HUES64 (cell line): Measurements from ENCODE around the gene STARD6. TPM values are rescaled to one million over a fixed set of nuclear protein-coding genes. Genes with fewer than 3 reads are reported as not detected.
"Not testable (repeated sequence)": the region's sequence is repeated elsewhere in the genome, so short reads cannot be mapped to it uniquely, and the experiment has no call there.

Source experiments
- H3K27ac ChIP-seq: 2 replicates; pipeline ENCODE4 v1.7.0; 2013; ENCODE audit warnings: low read depth, low read length, inconsistent platforms
- H3K27me3 ChIP-seq: 2 replicates; pipeline ENCODE4 v1.6.1; 2013; ENCODE audit warnings: mild to moderate bottlenecking, low read length; ENCODE audit not compliant: insufficient read depth
- H3K36me3 ChIP-seq: 2 replicates; pipeline ENCODE4 v1.6.1; 2013; ENCODE audit warnings: mild to moderate bottlenecking, low read length; ENCODE audit not compliant: insufficient read depth
- H3K4me1 ChIP-seq: 2 replicates; pipeline ENCODE4 v1.6.1; 2013; ENCODE audit warnings: mild to moderate bottlenecking, low read length, moderate library complexity; ENCODE audit not compliant: insufficient read depth
- H3K4me3 ChIP-seq: 2 replicates; pipeline ENCODE4 v1.5.1; 2013; ENCODE audit warnings: mild to moderate bottlenecking, low read length, moderate library complexity
- H3K9ac ChIP-seq: 2 replicates; pipeline ENCODE4 v1.6.1; 2013; ENCODE audit warnings: mild to moderate bottlenecking, low read depth, low read length
- H3K9me3 ChIP-seq: 2 replicates; pipeline ENCODE4 v1.6.1; 2013; ENCODE audit warnings: low read depth, low read length; ENCODE audit not compliant: insufficient read depth
- WGBS: fragments of 150-250, 120-280 bp; methylation state at CpG from one replicate; pipeline ENCODE4 v1.1.7; 2013; ENCODE audit warnings: missing lambda C conversion rate; 5-methylcytosine and 5-hydroxymethylcytosine counted together
- polyA plus RNA-seq, 2 experiments: library from polyadenylated mRNA; stranded (reverse); fragments of 50-300 nt; gene quantifications; one replicate each; pipeline ENCODE4 v1.2.3, GENCODE V29; 2013

STARD6 gene, protein sequence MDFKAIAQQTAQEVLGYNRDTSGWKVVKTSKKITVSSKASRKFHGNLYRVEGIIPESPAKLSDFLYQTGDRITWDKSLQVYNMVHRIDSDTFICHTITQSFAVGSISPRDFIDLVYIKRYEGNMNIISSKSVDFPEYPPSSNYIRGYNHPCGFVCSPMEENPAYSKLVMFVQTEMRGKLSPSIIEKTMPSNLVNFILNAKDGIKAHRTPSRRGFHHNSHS
- polyA plus RNA-seq (2013, experiment 1 of 2) = not detected
- polyA plus RNA-seq (2013, experiment 2 of 2) = not detected

DNA sequence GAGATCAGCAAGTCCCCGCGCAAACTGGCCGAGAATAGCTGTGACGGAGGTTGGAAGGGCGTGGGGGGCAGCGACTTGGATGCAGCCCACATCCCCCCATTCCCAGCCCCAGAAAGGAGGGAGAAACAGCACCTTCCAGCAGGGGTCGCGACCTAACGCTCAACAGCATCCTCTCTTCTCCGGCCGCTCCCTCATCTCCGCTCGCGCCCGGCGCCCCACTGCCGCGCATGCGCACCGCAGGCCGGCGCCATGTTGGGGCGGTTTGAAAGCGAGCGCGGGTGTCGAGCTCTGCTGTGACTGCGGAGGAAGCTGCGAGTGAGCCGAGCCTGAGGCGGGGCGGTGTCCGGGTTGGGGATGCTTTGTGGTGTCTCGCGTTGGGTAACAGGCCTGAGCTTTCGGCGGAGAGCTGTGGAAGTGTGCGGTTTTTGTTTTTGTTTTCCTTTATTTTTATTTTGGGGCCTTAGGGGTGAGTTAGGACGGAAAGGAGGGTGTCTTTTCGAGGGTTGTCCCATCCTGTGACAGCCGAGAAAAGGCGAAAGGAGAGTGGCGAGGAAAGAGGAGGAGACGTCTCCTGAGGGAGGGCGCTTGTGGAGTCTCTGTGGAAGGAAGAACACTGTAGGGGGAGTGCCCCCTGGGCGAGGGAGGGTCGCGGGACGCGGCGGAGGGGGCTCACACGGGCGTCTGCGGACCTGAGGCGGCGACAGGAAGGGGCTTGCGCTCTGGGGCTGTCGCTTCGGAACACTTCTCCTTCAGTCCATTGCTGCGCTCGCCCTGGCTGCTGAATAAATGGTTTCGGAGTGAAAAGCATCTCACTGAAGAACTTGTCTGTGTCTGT, at the start of gene STARD6, which contains the start of gene C18orf54:
STARD6 (minus strand) TSS at position 199 of the 835 bp plus-strand sequence. CDS start 3,285 bp downstream, outside the sequence.
C18orf54 (plus strand) TSS at position 247 of the 835 bp plus-strand sequence. CDS start 2,667 bp downstream, outside the sequence.
- H3K9me3 ChIP-seq = no peaks in the 10 kb centered on the region
- peaks cover 22% of the 10 kb centered on the region for H3K4me1 ChIP-seq
- H3K9ac ChIP-seq = peak within 1 kb of the TSS; percentile 80
- no peaks in the 10 kb centered on the region for H3K27me3 ChIP-seq
- WGBS = under 1% methylated on average over 62 of the region's 62 CpGs
- peaks cover 26% of the 10 kb centered on the region for H3K36me3 ChIP-seq
- peak within 1 kb of the TSS; percentile 89 for H3K4me3 ChIP-seq
- peak within 1 kb of the TSS; percentile 60 for H3K27ac ChIP-seq

GRCh38 chr18:54405290-54405689, 47.6 kb upstream of the STARD6 start:
- H3K27me3 ChIP-seq = no peaks in the 10 kb centered on the region
- no peak overlapping the region for H3K4me3 ChIP-seq
- H3K9ac ChIP-seq = no peak overlapping the region
- no peaks in the 10 kb centered on the region for H3K4me1 ChIP-seq
- H3K27ac ChIP-seq = no peak overlapping the region
- H3K9me3 ChIP-seq = no peaks in the 10 kb centered on the region
- no peaks in the 10 kb centered on the region for H3K36me3 ChIP-seq

DNA sequence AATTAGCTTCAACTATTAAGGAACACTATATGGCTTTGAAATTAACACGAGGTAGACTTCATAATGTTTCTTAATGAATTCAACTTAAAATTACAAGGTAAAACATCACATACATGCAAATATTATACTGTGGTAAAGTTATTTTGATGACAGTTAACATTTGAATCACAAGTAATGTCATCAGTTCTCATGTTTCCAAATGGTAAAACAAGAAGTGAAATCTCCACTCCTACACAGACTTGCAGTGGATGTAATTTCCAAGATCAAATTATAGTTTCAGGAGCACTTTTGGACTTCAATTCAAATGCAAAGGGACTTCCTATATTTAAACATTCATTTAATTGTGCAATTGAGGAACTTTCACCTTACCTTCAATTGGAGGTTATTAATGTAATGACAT, 39.1 kb upstream of the STARD6 start:
- Histone ChIP-seq H3K9me3 (no peaks in the 10 kb centered on the region), H3K27me3 (no peaks in the 10 kb centered on the region), H3K4me3 (no peak overlapping the region), H3K27ac (no peak overlapping the region), H3K4me1 (no peaks in the 10 kb centered on the region), H3K36me3 (no peaks in the 10 kb centered on the region), H3K9ac (no peak overlapping the region)
- no CpG with 5 or more reads among the region's 1 CpG for WGBS

DNA sequence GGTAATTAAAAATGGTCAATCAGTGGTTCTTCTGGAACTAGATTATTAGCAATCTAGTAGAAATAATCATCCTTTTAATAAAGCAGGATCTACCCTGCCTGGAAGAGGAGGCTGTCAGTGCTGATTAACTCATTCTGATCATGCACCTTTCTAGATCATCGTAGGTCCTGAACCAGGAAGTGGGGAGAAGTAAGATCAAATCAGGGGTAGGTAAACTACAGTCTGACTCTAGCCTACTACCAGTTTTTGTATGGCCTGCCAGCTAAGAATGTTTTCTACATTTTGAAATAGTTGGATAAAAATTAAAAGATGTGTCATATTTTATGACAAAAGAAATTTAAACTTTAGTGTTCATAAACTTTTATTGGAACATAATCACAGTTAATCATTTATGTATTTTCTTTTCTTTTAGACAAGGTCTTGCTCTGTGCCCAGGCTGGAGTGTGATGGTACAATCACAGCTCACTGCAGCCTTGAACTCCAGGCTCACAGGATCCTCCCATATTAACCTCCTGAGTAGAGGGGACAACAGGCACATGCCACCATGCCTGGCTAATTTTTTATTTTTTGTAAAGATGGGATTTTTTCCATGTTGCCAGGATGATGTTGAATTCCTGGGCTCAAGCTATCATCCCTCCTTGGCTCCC, 36.1 kb upstream of the STARD6 start:
- Histone ChIP-seq H3K4me3 (no peak overlapping the region), H3K27me3 (no peaks in the 10 kb centered on the region), H3K4me1 (peaks cover 7% of the 10 kb centered on the region; the same call in 1 of the 2 replicates), H3K27ac (no peak overlapping the region), H3K9ac (no peak overlapping the region), H3K36me3 (no peaks in the 10 kb centered on the region), H3K9me3 (no peaks in the 10 kb centered on the region)
- WGBS = 94% methylated on average over 1 of the region's 1 CpG

- no peaks in the 10 kb centered on the region for H3K36me3 ChIP-seq
- H3K27me3 ChIP-seq = no peaks in the 10 kb centered on the region
- H3K9ac ChIP-seq = no peak overlapping the region
- peaks cover 2% of the 10 kb centered on the region; the same call in 1 of the 2 replicates for H3K9me3 ChIP-seq
- WGBS = 35% methylated on average over 3 of the region's 3 CpGs
- H3K4me1 ChIP-seq = peaks cover 16% of the 10 kb centered on the region
- H3K27ac ChIP-seq = no peak overlapping the region
- H3K4me3 ChIP-seq = no peak overlapping the region
Measured at GRCh38 chr18:54392543-54393023, 34.9 kb upstream of the STARD6 start.

- Histone ChIP-seq H3K27me3 (no peaks in the 10 kb centered on the region), H3K9ac (no peak overlapping the region), H3K27ac (no peak overlapping the region), H3K4me1 (peaks cover 24% of the 10 kb centered on the region), H3K4me3 (no peak overlapping the region), H3K9me3 (peaks cover 4% of the 10 kb centered on the region; the same call in 1 of the 2 replicates), H3K36me3 (no peaks in the 10 kb centered on the region)
- WGBS = 94% methylated on average over 3 of the region's 3 CpGs
Measured at GRCh38 chr18:54390838-54391237, 33.2 kb upstream of the STARD6 start.

- Histone ChIP-seq H3K4me1 (peaks cover 28% of the 10 kb centered on the region), H3K4me3 (no peak overlapping the region), H3K27me3 (no peaks in the 10 kb centered on the region), H3K36me3 (no peaks in the 10 kb centered on the region), H3K9ac (peak overlapping the region; percentile 25; the same call in 1 of the 2 replicates), H3K27ac (peak overlapping the region; percentile 83; the same call in 1 of the 2 replicates), H3K9me3 (peaks cover 4% of the 10 kb centered on the region; the same call in 1 of the 2 replicates)
- WGBS = 0% methylated on average over 1 of the region's 2 CpGs
Measured at GRCh38 chr18:54389143-54389505, 31.5 kb upstream of the STARD6 start.

GRCh38 chr18:54388203-54389142, 30.8 kb upstream of the STARD6 start:
- Histone ChIP-seq H3K9me3 (peaks cover 4% of the 10 kb centered on the region; the same call in 1 of the 2 replicates), H3K36me3 (no peaks in the 10 kb centered on the region), H3K27ac (peak overlapping the region; percentile 83), H3K9ac (peak overlapping the region; percentile 62; the same call in 1 of the 2 replicates), H3K4me3 (peak overlapping the region; percentile 15; the same call in 1 of the 2 replicates), H3K27me3 (no peaks in the 10 kb centered on the region), H3K4me1 (peaks cover 28% of the 10 kb centered on the region)
- WGBS = 50% methylated on average over 6 of the region's 6 CpGs

GRCh38 chr18:54387631-54388030, 30.0 kb upstream of the STARD6 start:
- Histone ChIP-seq H3K36me3 (no peaks in the 10 kb centered on the region), H3K4me3 (no peak overlapping the region), H3K4me1 (peaks cover 33% of the 10 kb centered on the region), H3K9ac (no peak overlapping the region), H3K9me3 (peaks cover 4% of the 10 kb centered on the region; the same call in 1 of the 2 replicates), H3K27ac (peak overlapping the region; percentile 83), H3K27me3 (no peaks in the 10 kb centered on the region)
- WGBS = 93% methylated on average over 3 of the region's 3 CpGs

DNA sequence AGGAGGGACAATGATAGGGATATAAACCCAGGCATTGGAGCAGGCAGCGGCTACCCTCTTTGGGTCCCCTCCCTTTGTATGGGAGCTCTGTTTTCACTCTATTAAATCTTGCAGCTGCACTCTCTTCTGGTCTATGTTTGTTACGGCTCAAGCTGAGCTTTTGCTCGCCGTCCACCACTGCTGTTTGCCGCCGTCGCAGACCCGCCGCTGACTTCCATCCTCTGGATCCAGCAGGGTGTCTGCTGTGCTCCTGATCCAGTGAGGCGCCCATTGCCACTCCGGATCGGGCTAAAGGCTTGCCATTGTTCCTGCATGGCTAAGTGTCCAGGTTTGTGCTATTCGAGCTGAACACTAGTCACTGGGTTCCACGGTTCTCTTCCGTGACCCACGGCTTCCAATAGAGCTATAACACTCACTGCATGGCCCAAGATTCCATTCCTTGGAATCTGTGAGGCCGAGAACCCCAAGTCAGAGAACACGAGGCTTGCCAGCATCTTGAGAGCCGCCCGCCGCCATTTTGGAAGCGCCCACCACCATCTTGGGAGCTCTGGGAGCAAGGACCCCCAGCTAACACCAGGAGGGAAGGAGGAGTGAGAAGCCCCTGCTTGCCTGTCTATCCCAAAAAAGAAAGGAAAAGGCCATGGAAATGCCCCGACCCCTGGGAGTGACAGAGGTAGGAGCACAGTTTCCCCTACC, 29.3 kb upstream of the STARD6 start:
- not testable (repeated sequence) for H3K4me3 ChIP-seq, H3K27me3 ChIP-seq, H3K27ac ChIP-seq, H3K9me3 ChIP-seq, H3K36me3 ChIP-seq, H3K9ac ChIP-seq
- 95% methylated on average over 23 of the region's 23 CpGs for WGBS
- H3K4me1 ChIP-seq = peaks cover 39% of the 10 kb centered on the region
